ENCODE data around the gene TMEM151B. TPM values are rescaled to one million over a fixed set of nuclear protein-coding genes. Genes with fewer than 3 reads are reported as not detected.

The TMEM151B gene
- total and polyA plus RNA-seq, 9 of the 15 experiments (the other 6 are each of a cell fraction or from before 2014, with no cell fraction given): not detected

DNA sequence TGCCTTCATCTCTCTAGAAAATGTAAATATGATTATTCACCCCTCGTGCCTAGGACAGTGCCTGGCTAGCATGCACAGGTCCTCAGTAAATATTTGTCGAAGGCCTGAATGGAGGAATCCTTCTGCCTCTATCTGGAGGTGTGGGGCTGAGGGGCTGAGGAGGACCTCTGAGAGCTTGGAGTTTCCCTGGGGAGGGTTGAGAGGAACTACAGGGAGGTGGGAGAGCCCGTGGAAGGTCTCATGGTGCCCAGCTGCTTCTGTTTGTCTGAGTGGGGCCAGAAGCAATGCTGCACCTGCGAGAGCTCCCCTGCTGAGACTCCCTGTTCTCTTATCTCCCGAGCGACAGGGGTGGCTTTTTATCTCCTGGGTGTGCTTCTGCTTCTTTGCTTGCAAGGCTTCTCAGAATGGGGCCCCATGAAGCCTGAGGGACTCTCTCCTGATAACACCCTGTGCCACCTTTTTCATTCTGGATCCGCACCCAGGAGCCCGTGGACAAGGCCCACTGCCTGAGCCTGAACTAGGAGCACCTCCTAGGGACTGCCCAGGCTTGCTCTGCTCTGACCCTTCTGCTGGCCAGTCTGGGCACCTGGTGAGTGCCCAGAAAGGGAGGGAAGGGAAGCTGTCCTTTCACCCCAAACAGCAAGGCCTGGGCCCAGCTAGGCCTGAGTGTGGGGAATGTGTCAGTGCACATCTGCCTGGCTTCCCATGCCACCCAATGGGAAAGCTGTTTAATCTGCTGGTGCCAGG, 44.5 kb upstream of the TMEM151B start (continued):
- TF ChIP-seq RBM25 (IDR thresholded peaks at IDR 0.05; ENCODE audit: low read depth, low read length, severe bottlenecking): no peak
- TF ChIP-seq MTA1 (IDR thresholded peaks at IDR 0.05; ENCODE audit: borderline replicate concordance): 0 out of 2 replicates have a peak, but pooled peaks have one; percentile 73
- TF ChIP-seq, protein P1, sequence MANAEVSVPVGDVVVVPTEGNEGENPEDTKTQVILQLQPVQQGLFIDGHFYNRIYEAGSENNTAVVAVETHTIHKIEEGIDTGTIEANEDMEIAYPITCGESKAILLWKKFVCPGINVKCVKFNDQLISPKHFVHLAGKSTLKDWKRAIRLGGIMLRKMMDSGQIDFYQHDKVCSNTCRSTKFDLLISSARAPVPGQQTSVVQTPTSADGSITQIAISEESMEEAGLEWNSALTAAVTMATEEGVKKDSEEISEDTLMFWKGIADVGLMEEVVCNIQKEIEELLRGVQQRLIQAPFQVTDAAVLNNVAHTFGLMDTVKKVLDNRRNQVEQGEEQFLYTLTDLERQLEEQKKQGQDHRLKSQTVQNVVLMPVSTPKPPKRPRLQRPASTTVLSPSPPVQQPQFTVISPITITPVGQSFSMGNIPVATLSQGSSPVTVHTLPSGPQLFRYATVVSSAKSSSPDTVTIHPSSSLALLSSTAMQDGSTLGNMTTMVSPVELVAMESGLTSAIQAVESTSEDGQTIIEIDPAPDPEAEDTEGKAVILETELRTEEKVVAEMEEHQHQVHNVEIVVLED (CRISPR knock-in tag; IDR thresholded peaks at IDR 0.05): no peak
- TF ChIP-seq WHSC1 (IDR thresholded peaks at IDR 0.05; ENCODE audit: low read length): no peak
- TF ChIP-seq ZNF23 (CRISPR knock-in tag; IDR thresholded peaks at IDR 0.05): no peak
- TF ChIP-seq, protein P2, sequence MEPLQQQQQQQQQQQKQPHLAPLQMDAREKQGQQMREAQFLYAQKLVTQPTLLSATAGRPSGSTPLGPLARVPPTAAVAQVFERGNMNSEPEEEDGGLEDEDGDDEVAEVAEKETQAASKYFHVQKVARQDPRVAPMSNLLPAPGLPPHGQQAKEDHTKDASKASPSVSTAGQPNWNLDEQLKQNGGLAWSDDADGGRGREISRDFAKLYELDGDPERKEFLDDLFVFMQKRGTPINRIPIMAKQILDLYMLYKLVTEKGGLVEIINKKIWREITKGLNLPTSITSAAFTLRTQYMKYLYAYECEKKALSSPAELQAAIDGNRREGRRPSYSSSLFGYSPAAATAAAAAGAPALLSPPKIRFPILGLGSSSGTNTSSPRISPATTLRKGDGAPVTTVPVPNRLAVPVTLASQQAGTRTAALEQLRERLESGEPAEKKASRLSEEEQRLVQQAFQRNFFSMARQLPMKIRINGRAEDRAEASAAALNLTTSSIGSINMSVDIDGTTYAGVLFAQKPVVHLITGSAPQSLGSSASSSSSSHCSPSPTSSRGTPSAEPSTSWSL (CRISPR knock-in tag; IDR thresholded peaks at IDR 0.05; ENCODE audit: borderline replicate concordance): no peak
- no peak for TF ChIP-seq ZNF57 (CRISPR knock-in tag; IDR thresholded peaks at IDR 0.05)
- TF ChIP-seq ZNF184 (CRISPR knock-in tag; IDR thresholded peaks at IDR 0.05): no peak
- TF ChIP-seq ZZZ3 (IDR thresholded peaks at IDR 0.05): no peak
- peak; percentile 97 for TF ChIP-seq TEAD4 (IDR thresholded peaks at IDR 0.05; ENCODE audit: low read length)
- no peak for TF ChIP-seq TEAD4 (CRISPR knock-in tag; IDR thresholded peaks at IDR 0.05; ENCODE audit: borderline replicate concordance)
- TF ChIP-seq GABPB2 (CRISPR knock-in tag; conservative IDR thresholded peaks at IDR 0.05): no peak
- TF ChIP-seq, protein P3, sequence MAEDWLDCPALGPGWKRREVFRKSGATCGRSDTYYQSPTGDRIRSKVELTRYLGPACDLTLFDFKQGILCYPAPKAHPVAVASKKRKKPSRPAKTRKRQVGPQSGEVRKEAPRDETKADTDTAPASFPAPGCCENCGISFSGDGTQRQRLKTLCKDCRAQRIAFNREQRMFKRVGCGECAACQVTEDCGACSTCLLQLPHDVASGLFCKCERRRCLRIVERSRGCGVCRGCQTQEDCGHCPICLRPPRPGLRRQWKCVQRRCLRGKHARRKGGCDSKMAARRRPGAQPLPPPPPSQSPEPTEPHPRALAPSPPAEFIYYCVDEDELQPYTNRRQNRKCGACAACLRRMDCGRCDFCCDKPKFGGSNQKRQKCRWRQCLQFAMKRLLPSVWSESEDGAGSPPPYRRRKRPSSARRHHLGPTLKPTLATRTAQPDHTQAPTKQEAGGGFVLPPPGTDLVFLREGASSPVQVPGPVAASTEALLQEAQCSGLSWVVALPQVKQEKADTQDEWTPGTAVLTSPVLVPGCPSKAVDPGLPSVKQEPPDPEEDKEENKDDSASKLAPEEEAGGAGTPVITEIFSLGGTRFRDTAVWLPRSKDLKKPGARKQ (CRISPR knock-in tag; IDR thresholded peaks at IDR 0.05): no peak
- no peak; the same call in 1 of the 2 replicates for TF ChIP-seq HSF4 (CRISPR knock-in tag; IDR thresholded peaks at IDR 0.05; ENCODE audit: borderline replicate concordance)
- TF ChIP-seq ZNF699 (CRISPR knock-in tag; IDR thresholded peaks at IDR 0.05; ENCODE audit: insufficient replicate concordance): no peak
- peak; percentile 97 for TF ChIP-seq CTBP1 (IDR thresholded peaks at IDR 0.05; ENCODE audit: borderline replicate concordance)
- peak; percentile 96 for TF ChIP-seq SOX6 (IDR thresholded peaks at IDR 0.05)
- TF ChIP-seq TBP (optimal IDR thresholded peaks at IDR 0.05; ENCODE audit: low read depth, low read length): peak; percentile 55
- TF ChIP-seq ZNF586 (CRISPR knock-in tag; conservative IDR thresholded peaks at IDR 0.05): no peak
- TF ChIP-seq SPI1 (IDR thresholded peaks at IDR 0.05; ENCODE audit: borderline replicate concordance, low read depth, low read length): no peak
- TF ChIP-seq, protein P4, sequence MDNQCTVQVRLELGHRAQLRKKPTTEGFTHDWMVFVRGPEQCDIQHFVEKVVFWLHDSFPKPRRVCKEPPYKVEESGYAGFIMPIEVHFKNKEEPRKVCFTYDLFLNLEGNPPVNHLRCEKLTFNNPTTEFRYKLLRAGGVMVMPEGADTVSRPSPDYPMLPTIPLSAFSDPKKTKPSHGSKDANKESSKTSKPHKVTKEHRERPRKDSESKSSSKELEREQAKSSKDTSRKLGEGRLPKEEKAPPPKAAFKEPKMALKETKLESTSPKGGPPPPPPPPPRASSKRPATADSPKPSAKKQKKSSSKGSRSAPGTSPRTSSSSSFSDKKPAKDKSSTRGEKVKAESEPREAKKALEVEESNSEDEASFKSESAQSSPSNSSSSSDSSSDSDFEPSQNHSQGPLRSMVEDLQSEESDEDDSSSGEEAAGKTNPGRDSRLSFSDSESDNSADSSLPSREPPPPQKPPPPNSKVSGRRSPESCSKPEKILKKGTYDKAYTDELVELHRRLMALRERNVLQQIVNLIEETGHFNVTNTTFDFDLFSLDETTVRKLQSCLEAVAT (IDR thresholded peaks at IDR 0.05): 0 out of 4 replicates have a peak, but pooled peaks of 1 of the 2 experiments have one; percentile 35
- TF ChIP-seq ETV6 (IDR thresholded peaks at IDR 0.05; ENCODE audit: borderline replicate concordance in 1 of 2, low read depth in 2 of 2, low read length in 1 of 2): 0 out of 4 replicates have a peak, but pooled peaks of 1 of the 2 experiments have one; percentile 20
- TF ChIP-seq ETV6 (CRISPR knock-in tag; IDR thresholded peaks at IDR 0.05; ENCODE audit: borderline replicate concordance): no peak
- TF ChIP-seq ZNF551 (CRISPR knock-in tag; IDR thresholded peaks at IDR 0.05): no peak

All from K562 (cell line).